Sigmoid colon (tissue), 4 donors: ENCODE results near the gene SNTG2.

Experiments
- POLR2AphosphoS5 ChIP-seq, 4 donors: sonication (generic); formaldehyde crosslinking; IDR thresholded peaks; one replicate each; pipeline ENCODE4 v1.6.1; 2017; ENCODE audit warnings: antibody characterized with exemption in 4 of 4
- TF ChIP-seq, protein P1 (sequence below), 4 experiments: fragments of 450-650 bp in 3 of 4; fragments of 200-600 bp in 1 of 4; IDR thresholded peaks; one replicate each; pipeline ENCODE4 v1.5.1; 2016 to 2019; ENCODE audit warnings: antibody characterized with exemption in 4 of 4, mild to moderate bottlenecking in 3 of 4, moderate library complexity in 2 of 4

DNA sequence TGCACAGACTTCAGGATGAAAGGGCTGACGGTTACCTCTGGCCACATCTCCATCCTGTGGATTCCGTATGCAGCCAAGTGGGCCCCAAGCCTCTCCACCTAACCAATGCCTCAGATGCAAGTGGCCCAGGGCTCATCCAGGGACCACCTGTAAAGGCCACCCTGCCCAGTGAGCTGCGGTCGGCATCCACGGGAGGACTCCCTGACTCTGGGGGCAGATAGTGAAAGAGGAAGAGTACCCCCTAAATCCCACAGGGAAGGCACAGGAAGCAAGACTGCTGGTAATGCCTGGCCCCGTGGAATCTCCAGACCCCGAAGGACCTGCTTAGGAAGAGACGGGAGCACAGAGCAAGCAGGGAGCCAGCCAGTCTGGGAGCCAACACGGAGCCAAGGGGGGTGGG is 451.4 kb downstream of the SNTG2 start:
- TF ChIP-seq, protein P1, sequence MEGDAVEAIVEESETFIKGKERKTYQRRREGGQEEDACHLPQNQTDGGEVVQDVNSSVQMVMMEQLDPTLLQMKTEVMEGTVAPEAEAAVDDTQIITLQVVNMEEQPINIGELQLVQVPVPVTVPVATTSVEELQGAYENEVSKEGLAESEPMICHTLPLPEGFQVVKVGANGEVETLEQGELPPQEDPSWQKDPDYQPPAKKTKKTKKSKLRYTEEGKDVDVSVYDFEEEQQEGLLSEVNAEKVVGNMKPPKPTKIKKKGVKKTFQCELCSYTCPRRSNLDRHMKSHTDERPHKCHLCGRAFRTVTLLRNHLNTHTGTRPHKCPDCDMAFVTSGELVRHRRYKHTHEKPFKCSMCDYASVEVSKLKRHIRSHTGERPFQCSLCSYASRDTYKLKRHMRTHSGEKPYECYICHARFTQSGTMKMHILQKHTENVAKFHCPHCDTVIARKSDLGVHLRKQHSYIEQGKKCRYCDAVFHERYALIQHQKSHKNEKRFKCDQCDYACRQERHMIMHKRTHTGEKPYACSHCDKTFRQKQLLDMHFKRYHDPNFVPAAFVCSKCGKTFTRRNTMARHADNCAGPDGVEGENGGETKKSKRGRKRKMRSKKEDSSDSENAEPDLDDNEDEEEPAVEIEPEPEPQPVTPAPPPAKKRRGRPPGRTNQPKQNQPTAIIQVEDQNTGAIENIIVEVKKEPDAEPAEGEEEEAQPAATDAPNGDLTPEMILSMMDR (IDR thresholded peaks at IDR 0.05), result no peak
- no peak for TF ChIP-seq POLR2AphosphoS5 (IDR thresholded peaks at IDR 0.05)
